ENCODE results near the gene HEG1. TPM values are rescaled to one million over a fixed set of nuclear protein-coding genes. Genes with fewer than 3 reads are reported as not detected.

HEG1 gene
- total and polyA plus RNA-seq, 2 of the 8 experiments (the other 6 are each of a cell fraction or from before 2014, with no cell fraction given) = 5.3 to 9.7 TPM

GRCh38 chr3:125052624-125053303, 3.0 kb downstream of the HEG1 start (continued):
- TF ChIP-seq TAF7 (optimal IDR thresholded peaks at IDR 0.05; ENCODE audit: borderline replicate concordance, low read depth, low read length) = no peak

Data from H1 (cell line).